Tibial nerve (tissue), 4 donors: Measurements from ENCODE around the gene NSD2. TPM values are rescaled to one million over a fixed set of nuclear protein-coding genes. Genes with fewer than 3 reads are reported as not detected.

Experiments used
- DNase-seq, 2 donors: peaks; one replicate each; pipeline ENCODE4 v3.0.0-alpha.2; 2019; ENCODE audit warnings: low spot score in 2 of 2
- H3K27ac ChIP-seq, 4 donors: fragments of 200-600 bp; sonication (generic) in 3 of 4; one replicate each; pipeline ENCODE4 v1.5.1; 2017 to 2019; ENCODE audit warnings: mild to moderate bottlenecking in 1 of 4
- H3K27me3 ChIP-seq, 2 donors: fragments of 200-600 bp; sonication (generic) in 1 of 2; one replicate each; pipeline versions ENCODE4 v1.5.1 to v1.6.0; 2017 to 2019
- H3K36me3 ChIP-seq, 3 donors: fragments of 200-600 bp; sonication (generic); one replicate each; pipeline ENCODE4 v1.5.1; 2018 to 2019
- H3K4me1 ChIP-seq, 4 donors: fragments of 200-600 bp; sonication (generic) in 3 of 4; one replicate each; pipeline ENCODE4 v1.5.1; 2017 to 2019
- H3K4me3 ChIP-seq, 4 donors: fragments of 200-600 bp; sonication (generic) in 3 of 4; one replicate each; pipeline ENCODE4 v1.5.1; 2017 to 2019; ENCODE audit warnings: mild to moderate bottlenecking in 1 of 4, moderate library complexity in 1 of 4
- H3K9me3 ChIP-seq, 4 donors: fragments of 200-600 bp; sonication (generic) in 3 of 4; one replicate each; pipeline ENCODE4 v1.5.1; 2017 to 2019
- CTCF ChIP-seq, 5 experiments: fragments of 200-600 bp in 3 of 5; fragments of 450-650 bp in 2 of 5; sonication (generic) in 3 of 5; IDR thresholded peaks; one replicate each; pipeline ENCODE4 v1.5.1; 2016 to 2019; ENCODE audit warnings: antibody characterized with exemption in 5 of 5, mild to moderate bottlenecking in 3 of 5, moderate library complexity in 2 of 5
- EP300 ChIP-seq, 2 donors: sonication (generic); formaldehyde crosslinking; IDR thresholded peaks; one replicate each; pipeline ENCODE4 v1.6.1; 2017; ENCODE audit warnings: antibody characterized with exemption in 2 of 2, mild to moderate bottlenecking in 1 of 2
- POLR2A ChIP-seq, 2 donors: fragments of 450-650 bp; IDR thresholded peaks; one replicate each; pipeline ENCODE4 v1.6.1; 2017; ENCODE audit warnings: antibody characterized with exemption in 2 of 2, mild to moderate bottlenecking in 2 of 2, moderate library complexity in 2 of 2
- WGBS, 2 donors: methylation state at CpG; one replicate each; pipeline ENCODE4 v1.1.5; 2018; 5-methylcytosine and 5-hydroxymethylcytosine counted together
- total RNA-seq, 4 donors: library from RNA; depleted of rRNA; stranded (reverse); fragments of >200 nt; gene quantifications; one replicate each; pipeline ENCODE4 v1.1.0, GENCODE V29; 2016

The NSD2 gene
- total RNA-seq, 4 donors from 2014 or later, result 27.2 to 45.6 (median 32.2) TPM

- Histone ChIP-seq H3K27ac (no peak overlapping the region), H3K4me1 (peaks cover 0 to 11% (median 0%) of the 10 kb centered on the region in 4 donors), H3K36me3 (peaks cover 0 to 37% (median 11%) of the 10 kb centered on the region in 3 donors), H3K9me3 (no peaks in the 10 kb centered on the region), H3K4me3 (no peak overlapping the region), H3K27me3 (no peaks in the 10 kb centered on the region)
- no peak for DNase-seq
- no peak for TF ChIP-seq CTCF (IDR thresholded peaks at IDR 0.05)
- TF ChIP-seq EP300 (IDR thresholded peaks at IDR 0.05), result no peak
- no peak for TF ChIP-seq POLR2A (IDR thresholded peaks at IDR 0.05)
- WGBS, 2 donors, result 98% methylated on average over 1 of the region's 1 CpG
Measured at GRCh38 chr4:1945912-1946311, 74.7 kb downstream of the NSD2 start.

GRCh38 chr4:1948232-1948631 lies 77.0 kb downstream of the NSD2 start:
- TF ChIP-seq POLR2A (IDR thresholded peaks at IDR 0.05) (no peak), CTCF (IDR thresholded peaks at IDR 0.05) (no peak), EP300 (IDR thresholded peaks at IDR 0.05) (no peak)
- no peak for DNase-seq
- Histone ChIP-seq H3K36me3 (peaks cover 0 to 43% (median 0%) of the 10 kb centered on the region in 3 donors), H3K27me3 (no peaks in the 10 kb centered on the region), H3K27ac (no peak overlapping the region), H3K9me3 (no peaks in the 10 kb centered on the region), H3K4me1 (peaks cover 0 to 11% (median 0%) of the 10 kb centered on the region in 4 donors), H3K4me3 (no peak overlapping the region)
- WGBS, 2 donors, result 88 to 89% methylated on average over 16 of the region's 16 CpGs

GRCh38 chr4:1948892-1949436 lies 77.8 kb downstream of the NSD2 start:
- H3K4me1 ChIP-seq, result peaks cover 0 to 11% (median 0%) of the 10 kb centered on the region in 4 donors
- no peaks in the 10 kb centered on the region for H3K9me3 ChIP-seq
- WGBS, 2 donors, result 82 to 93% methylated on average over 7 to 8 of the region's 8 CpGs
- TF ChIP-seq CTCF (IDR thresholded peaks at IDR 0.05) (no peak), EP300 (IDR thresholded peaks at IDR 0.05) (no peak), POLR2A (IDR thresholded peaks at IDR 0.05) (no peak)
- peaks cover 0 to 44% (median 0%) of the 10 kb centered on the region in 3 donors for H3K36me3 ChIP-seq
- no peak overlapping the region for H3K4me3 ChIP-seq
- H3K27me3 ChIP-seq, result no peaks in the 10 kb centered on the region
- H3K27ac ChIP-seq, result no peak overlapping the region
- no peak for DNase-seq

GRCh38 chr4:1950369-1950768 lies 79.2 kb downstream of the NSD2 start:
- Histone ChIP-seq H3K36me3 (peaks cover 0 to 47% (median 8%) of the 10 kb centered on the region in 3 donors), H3K27me3 (no peaks in the 10 kb centered on the region)
- 88 to 92% methylated on average over 10 of the region's 10 CpGs for WGBS, 2 donors

More at GRCh38 chr4:1950369-1950768, 79.2 kb downstream of the NSD2 start:
- H3K27ac ChIP-seq, result no peak overlapping the region
- H3K9me3 ChIP-seq, result no peaks in the 10 kb centered on the region
- H3K4me3 ChIP-seq, result no peak overlapping the region
- no peak for DNase-seq
- peaks cover 0 to 11% (median 0%) of the 10 kb centered on the region in 4 donors for H3K4me1 ChIP-seq
- TF ChIP-seq CTCF (IDR thresholded peaks at IDR 0.05) (no peak), POLR2A (IDR thresholded peaks at IDR 0.05) (no peak), EP300 (IDR thresholded peaks at IDR 0.05) (no peak)
